Dedifferentiated amniotic fluid mesenchymal stem cell (primary cell): Measurements from ENCODE around the gene ANKRD13B.

Source experiments
- DNase-seq: peaks from one replicate; pipeline ENCODE4 v3.0.0-alpha.2; 2016; ENCODE audit errors: extremely low spot score

Gene ANKRD13B

GRCh38 chr17:29581583-29582253 is 11.2 kb upstream of the ANKRD13B start:
- DNase-seq: no peak

GRCh38 chr17:29582254-29582765 is 10.6 kb upstream of the ANKRD13B start:
- DNase-seq: no peak

GRCh38 chr17:29582772-29583171 is 10.2 kb upstream of the ANKRD13B start:
- DNase-seq: no peak

- DNase-seq: no peak
These were observed 9.3 kb upstream of the ANKRD13B start for GRCh38 chr17:29583324-29584248.

GRCh38 chr17:29584452-29585079 is 8.4 kb upstream of the ANKRD13B start:
- DNase-seq: no peak

- no peak for DNase-seq
These were observed 7.7 kb upstream of the ANKRD13B start for GRCh38 chr17:29585080-29585751.

GRCh38 chr17:29586676-29587469 is 6.1 kb upstream of the ANKRD13B start:
- DNase-seq: no peak

- no peak for DNase-seq
These were observed 5.3 kb upstream of the ANKRD13B start for GRCh38 chr17:29587591-29587990.

- DNase-seq: no peak
These were observed 4.8 kb upstream of the ANKRD13B start for GRCh38 chr17:29588017-29588561.

GRCh38 chr17:29588562-29589411 is 4.1 kb upstream of the ANKRD13B start:
- no peak for DNase-seq

GRCh38 chr17:29589524-29590410 is 3.2 kb upstream of the ANKRD13B start, which contains the start of gene GIT1:
Gene GIT1, minus strand, starts transcription at chr17:29589648. Its CDS starts 270 bp downstream, at chr17:29589378.
- peak; percentile 73 for DNase-seq

- no peak for DNase-seq
These were observed 2.4 kb upstream of the ANKRD13B start for GRCh38 chr17:29590411-29591145.

GRCh38 chr17:29591146-29591736 is 1.7 kb upstream of the ANKRD13B start:
- peak; percentile 41 for DNase-seq

GRCh38 chr17:29591737-29592608 is 959 bp upstream of the ANKRD13B start:
- DNase-seq: peak; percentile 69

- no peak for DNase-seq
These were observed 923 bp downstream of the ANKRD13B start for GRCh38 chr17:29593591-29594518.
